Naive B cell (primary cell): Measurements from ENCODE around the gene GZMB. TPM values are rescaled to one million over a fixed set of nuclear protein-coding genes. Genes with fewer than 3 reads are reported as not detected.

Experiments
- polyA plus RNA-seq, 6 donors: library from polyadenylated mRNA; unstranded; fragments of 300-500 nt; fragmentation: Illumina TruSeq; gene quantifications; one replicate each; pipeline ENCODE4 v1.2.3, GENCODE V29; 2021; ENCODE audit warnings: low read depth in 6 of 6

Gene GZMB
- polyA plus RNA-seq, 6 donors from 2014 or later, result 1.1 to 3.2 (median 2.6) TPM

Other genes with a start within 250 kb of the GZMB start
- under 1 TPM in 2 of 6 donors, not detected in 4; 0.05 to 0.14 TPM for gene NYNRIN, start 235.2 kb downstream of the GZMB start, polyA plus RNA-seq
- 1 to 10 TPM in 5 of 6 donors, under 1 TPM in 1; 0.70 to 2.6 (median 2.1) TPM for gene CBLN3, start 204.5 kb downstream of the GZMB start, polyA plus RNA-seq
- gene KHNYN, start 204.2 kb downstream of the GZMB start, polyA plus RNA-seq, result 10 to 100 TPM; 22.8 to 39.8 (median 24.0) TPM
- 100 to 1,000 TPM in 2 of 6 donors, 10 to 100 TPM in 4; 79.5 to 106 (median 87.5) TPM for gene SDR39U1, start 191.4 kb downstream of the GZMB start, polyA plus RNA-seq
- gene CMA1, start 125.9 kb downstream of the GZMB start, polyA plus RNA-seq, result not detected
- not detected for gene CTSG, start 57.9 kb downstream of the GZMB start, polyA plus RNA-seq
- gene GZMH, start 24.5 kb downstream of the GZMB start, polyA plus RNA-seq, result 1 to 10 TPM in 4 of 6 donors, under 1 TPM in 1, not detected in 1; 0.65 to 4.0 (median 2.3) TPM